A172 (cell line): ENCODE data around the gene UGT1A9. TPM values are rescaled to one million over a fixed set of nuclear protein-coding genes. Genes with fewer than 3 reads are reported as not detected.

Source experiments
- DNase-seq: peaks from one replicate; pipeline ENCODE4 v3.0.0-alpha.2; 2015; ENCODE audit warnings: low spot score
- total RNA-seq: library from RNA; depleted of rRNA; stranded (reverse); fragments of >200 nt; shearing (Covaris generic); gene quantifications from 2 replicates; pipeline ENCODE4 v1.2.3, GENCODE V29; 2014

Gene UGT1A9
- total RNA-seq, 1 experiment from 2014 or later: not detected

DNA sequence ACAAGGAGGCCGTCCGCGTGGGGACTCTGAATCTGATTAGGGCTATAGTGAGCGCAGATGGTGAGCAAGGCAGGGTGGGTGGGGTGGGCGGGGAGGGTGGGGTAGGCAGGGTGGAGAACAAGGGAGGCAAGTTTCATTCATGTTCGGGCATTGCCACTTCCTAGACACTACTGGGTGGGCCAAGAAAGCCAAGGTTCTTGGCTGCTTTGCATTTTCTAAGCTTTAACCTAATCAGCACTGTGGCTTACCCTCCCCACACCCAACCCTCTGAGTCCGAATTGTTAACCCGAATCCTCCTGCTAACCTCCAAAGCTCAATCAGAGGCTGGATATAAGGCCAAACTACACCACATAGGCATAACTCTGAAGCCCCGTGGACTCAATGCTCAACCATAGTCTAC lies 124.6 kb downstream of the UGT1A9 start:
- no peak for DNase-seq

DNA sequence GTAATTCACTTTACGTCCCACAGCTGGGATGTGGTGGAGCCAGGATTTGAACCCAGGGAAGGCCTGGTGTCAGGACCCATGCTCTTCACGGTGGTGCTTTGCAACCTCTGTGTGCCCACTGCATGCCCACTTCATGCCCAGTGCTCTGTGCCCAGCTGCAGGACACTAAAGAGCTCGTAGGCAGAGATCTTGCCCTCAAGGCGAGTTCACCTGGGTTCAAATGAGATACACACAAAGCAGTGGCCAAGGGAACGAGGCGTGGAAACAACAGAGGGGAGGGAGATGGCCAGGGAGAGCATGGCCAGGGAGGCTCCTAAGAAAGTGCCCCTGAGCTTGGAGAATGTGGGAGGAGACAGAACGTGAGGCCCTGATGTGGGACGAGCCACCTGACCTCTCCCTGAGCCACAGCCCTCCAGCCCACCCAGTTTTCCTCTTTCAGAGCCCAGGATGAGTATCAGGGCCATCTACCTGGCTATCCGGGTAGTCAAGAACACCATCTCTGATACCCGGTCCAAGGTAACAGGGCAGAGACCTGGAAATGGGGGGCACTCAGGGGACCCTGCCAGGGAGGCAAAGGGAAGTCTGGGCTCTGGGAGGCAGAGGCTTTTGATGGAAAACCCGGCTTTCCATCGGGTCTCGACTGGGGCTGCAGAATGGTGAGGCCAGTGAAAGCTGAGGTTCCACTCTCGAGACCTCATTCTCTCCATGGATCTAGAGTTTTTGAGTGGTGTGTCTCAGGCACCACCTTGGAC lies 126.8 kb downstream of the UGT1A9 start:
- DNase-seq: no peak

DNA sequence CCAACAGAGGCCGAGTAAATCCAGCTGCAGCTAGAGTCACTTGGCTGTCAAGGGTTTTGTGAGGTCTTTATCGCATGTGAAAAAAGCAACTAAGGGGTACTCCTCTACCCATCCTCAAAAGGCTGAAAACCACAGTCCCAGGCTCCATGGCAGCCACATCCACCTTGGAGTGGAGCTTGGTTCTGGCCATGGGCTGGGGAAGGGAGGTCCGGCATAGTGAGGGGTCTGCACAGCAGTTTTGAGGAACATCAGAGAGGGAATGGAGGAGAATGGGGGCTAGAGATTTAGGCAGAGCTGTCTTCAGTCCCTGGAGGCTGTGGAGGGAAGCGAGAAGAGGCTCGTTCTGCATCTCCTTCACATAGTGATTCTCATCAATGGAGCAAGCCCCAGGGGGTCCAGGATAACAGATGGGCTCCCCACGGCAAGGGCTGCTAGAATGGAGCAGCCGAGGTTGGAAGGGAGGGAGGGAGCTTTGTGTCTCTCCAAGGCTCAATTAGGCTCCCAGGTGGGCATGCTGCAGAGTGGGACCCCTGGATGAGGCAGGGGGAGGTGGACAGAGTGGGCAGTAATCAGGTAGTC lies 127.5 kb downstream of the UGT1A9 start:
- DNase-seq: no peak

DNA sequence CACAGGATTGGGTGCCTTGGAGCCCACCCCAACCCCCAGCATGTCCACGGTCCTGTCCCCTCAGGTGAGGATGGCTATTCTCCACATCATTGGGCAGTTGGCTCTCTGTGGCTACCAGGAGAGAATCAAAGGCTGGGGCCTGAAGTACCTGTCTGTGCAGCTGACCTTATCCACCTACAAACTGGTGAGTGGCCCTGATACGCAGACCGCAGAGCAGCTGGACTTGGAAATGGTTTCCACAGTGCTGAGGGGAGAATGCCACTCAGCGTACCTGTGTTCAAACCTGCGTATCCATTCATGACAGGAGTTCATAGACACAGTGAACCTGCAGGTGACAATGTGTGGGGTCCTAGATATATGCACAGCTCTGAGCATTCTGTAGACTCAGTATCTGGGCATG lies 128.0 kb downstream of the UGT1A9 start:
- no peak for DNase-seq

DNA sequence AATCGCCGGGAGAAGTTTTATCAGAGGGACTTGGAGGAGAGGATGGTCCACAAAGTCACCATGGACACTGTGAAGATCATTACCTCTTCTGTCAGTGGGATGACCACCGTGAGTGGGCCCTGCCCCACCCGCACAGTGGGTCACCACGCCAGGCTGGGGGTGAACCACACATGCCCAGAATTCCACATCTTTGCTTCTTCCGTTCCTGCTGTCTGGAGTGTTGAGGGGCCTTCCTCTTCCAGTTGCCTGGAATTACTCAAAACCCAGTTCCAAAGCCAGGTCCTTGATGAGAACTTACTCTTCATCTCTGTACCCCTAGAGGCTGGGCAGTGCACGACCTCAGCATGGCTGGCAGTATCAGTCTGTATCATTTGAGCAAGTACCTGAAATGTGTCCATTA lies 128.5 kb downstream of the UGT1A9 start:
- DNase-seq: no peak

DNA sequence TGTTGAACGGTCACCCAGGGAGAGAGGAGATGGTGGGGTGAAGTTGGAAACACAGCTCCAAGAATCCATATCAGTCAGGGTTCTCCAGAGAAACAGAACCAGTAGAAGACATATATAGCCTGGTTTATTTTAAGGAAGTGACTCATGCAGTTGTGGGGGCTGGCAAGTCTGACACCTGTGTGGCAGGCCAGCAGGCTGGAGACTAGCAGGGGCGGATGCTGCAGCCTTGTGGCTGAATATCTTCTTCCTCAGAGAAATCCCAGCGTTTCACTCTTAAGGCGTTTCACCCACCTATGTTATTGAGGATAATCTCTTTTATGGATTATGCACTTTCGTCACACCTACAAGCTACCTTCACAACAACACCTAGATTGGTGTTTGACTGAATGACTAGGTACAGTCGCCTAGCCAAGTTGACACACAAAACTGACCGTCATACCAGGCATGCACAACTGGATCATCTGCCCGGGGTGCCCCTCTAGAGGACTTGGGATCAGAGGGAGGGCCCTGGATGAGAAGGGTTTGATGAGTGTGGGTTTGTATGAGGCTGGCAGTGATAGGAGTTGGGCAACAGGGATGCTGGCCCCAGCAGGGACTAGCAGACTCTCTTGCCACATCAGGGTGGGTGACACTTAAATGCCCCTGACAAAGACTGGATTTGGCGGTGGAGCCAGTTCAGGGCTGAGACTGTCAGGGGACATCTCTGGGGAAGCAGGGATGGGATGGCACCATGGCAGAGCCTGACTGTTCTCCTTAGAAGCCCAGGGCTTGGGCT lies 129.8 kb downstream of the UGT1A9 start:
- peak; percentile 85 for DNase-seq

DNA sequence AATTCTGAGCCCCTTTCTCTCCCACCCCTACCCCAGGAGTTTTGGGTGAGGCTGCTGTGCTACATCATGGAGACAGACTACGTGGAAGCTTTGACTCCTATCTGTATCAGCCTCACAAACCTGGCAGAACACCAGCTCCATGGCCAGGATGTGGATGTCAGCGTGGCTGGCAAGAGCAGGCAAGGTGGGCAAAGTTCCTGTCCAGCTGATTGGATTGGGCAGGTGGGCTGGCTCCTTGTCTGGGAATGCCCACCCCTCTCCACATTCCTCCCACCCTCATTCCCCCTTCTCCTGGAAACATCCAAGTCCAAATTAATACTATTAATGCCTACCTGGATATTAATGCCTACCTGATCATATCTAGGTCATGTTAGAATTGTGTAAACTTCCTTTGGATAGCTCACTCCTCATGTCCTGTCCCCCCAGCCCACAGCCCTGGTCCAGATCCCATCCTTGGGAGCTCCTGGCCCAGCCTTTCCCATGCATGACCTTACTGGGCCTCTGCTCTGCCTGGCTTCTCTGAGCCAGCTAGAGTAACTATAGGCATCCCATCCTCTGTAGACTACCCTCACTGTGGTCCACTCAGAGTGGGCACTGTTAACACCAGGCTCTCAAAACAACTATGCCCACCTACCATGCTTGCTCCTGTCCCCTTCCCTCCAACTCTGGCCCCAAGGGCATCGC lies 130.6 kb downstream of the UGT1A9 start:
- no peak for DNase-seq

DNA sequence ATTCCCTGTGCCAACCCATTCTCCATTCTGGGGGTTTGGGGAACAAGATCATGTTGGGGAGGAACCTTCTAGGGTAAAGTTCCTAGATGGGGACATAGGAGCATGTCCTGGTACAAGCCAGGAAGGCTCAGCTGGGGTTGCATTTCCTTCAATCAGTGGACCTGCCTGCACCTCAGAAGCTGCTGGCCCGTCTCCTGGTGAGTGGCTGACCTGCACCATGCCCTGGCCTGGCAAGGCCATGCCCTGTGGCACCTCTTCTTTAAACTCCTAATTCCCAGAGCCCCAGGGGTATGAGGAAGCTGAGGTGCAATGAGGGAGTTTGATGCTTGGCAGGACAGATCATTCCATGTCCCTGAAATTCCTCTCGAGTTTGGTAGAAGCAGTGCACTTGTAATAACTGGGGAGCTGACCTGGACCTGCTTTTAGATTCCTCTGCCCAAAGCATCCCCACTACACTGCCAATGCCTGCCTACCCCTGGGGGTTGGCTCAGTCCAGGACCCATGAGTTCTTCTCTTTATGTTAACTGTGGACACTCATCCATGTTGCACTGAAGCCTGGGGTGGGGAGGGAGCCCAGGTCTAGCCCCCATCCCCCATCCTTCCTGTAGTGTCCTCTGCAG lies 131.7 kb downstream of the UGT1A9 start:
- DNase-seq: no peak

DNA sequence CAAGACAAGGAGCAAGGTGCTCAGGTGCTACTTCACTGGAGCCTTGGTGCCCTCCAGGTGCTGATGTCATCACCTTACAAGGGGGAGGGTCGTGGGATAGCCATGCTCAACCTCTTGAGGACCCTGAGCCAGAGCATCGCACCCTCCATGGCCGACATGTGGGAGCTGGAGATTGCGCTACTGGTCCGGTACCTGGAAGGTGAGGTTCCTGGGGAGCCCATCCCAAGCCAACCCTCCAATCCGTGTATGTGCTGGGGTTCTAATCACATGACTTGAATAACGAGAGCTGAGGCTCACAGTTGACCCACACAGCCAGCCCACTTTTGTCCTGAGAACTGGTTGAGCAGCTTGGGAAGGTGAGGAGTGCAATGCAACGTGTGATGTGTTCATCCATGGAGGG lies 132.3 kb downstream of the UGT1A9 start:
- DNase-seq: no peak

DNA sequence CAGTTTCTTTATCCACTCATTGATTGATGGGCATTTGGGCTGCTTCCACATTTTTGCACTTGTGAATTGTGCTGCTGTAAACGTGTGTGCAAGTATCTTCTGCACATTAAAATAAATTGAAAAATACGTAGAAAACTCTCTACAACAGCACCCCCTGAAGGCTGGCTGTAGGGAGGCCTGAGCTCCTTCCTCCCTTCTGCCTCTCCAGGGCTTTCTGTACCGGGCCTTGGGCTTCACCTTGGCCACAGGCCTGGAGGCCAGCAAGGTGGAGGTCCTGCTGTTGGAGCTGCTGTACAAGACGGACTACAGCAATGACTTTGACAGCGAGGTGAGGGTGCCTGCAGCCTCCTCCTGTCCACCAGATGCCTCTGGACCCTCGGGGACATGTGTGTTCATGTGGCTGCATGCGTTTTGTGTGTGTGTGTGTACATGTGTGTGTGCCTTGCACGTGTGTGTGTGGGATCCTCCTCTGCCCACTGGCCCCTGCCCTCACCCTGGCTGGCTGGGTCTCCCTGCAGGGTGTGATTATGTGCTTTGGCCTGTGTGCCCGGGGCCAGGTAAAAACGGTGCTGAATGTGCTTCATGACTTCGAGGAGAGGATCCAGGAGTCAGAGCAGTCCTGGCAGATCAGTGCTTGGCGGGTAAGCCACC lies 135.6 kb downstream of the UGT1A9 start:
- DNase-seq: no peak

DNA sequence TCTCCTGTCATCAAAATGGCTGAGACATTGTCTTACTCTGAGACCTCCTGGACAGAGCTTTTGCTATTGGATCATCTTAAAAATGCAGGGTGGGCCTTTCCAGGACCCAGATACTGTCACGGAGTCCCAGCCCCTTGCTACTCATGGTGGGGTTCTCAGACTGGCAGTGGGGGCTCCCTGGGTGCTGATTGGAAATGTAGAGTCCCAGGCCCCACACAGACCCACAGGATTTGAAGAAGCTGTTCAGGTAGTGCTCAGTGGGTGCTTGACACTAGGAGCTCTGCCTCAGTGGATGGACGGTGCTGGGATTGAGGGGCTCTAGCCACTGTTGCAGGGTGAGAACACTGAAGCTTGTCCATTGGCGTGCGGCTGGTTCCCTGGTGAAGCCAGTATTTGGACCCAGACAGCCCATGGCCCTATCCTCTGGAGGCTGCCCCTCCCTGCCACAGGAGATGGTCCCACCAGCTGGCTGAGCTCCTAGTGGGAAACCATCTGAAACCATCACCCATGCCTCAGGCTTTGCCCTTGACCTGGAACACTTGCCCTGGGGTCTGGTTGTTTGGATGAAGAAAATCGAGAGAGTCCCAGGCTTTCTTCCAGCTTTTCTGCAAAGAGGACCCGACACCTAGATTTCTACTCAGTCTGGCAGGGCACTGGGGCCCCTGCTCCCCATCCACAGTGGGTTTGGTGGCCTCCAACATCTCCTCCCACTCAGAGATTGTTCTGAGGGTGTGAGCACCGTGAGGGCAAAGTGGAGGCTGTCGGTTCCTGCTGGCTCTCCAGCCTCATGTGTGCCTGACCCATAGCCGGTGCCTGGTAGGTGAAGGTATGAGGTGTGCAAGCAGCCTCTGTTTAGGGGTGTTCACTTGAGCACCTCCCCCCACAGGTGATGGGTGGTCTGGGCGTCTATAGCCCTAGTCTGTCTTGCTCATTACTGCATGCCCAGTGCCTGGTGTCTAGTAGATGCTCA lies 136.6 kb downstream of the UGT1A9 start:
- no peak for DNase-seq

DNA sequence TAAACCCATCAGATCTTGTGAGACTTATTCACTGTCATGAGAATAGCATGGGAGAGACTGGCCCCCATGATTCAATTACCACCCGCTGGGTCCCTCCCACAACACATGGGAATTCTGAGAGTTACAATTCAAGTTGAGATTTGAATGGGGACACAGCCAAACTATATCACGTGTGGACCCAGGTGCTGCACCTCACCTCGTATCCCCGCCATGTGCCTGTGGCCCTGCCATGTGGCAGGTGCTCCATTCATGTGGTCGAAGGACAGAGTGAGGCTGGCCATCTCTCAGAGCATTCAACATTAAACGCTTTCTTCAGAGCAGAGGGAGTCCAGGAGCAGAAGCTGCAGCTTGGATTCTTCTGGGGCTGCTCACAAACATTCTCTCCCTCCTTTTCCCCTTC lies 138.7 kb downstream of the UGT1A9 start:
- DNase-seq: no peak

DNA sequence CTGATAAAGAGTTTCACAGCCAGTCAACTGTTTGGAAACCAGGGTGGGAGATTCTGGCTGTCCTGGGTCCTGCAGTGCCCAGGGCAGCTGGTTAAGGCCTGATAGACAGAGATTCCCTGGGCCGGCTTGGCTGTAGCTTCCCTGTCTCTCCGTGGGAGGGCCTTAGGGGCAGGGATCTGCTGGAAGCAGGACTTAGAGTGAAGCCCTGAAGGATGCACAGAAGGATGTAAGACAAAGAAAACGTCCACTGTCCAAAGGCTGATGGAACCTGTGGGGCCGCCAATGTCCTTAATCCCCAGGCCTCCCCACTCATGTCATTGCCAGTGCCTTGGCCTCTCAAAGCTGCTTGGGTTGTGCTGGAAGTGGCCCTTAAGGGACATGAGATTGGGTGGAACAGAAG lies 139.4 kb downstream of the UGT1A9 start:
- DNase-seq: no peak

DNA sequence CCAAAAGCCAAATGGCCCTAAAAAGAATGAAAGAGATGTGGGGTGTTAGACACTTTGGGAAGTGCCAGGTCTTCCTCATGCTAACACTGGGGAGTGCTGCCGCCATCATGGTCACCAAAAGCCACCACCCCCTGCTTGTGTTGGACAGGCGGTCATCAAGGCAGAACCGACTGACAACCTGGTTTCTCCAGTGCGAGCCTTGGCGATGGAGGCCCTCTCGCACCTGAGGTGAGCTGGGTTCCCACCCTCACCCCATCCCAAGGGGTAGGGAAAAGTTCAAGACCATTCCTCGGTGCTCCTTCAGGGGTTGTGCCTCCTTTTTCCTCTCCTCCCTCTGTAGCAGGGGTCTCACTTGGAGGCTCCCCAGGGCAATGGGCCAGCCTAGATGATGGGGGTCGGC lies 140.0 kb downstream of the UGT1A9 start:
- no peak for DNase-seq

DNA sequence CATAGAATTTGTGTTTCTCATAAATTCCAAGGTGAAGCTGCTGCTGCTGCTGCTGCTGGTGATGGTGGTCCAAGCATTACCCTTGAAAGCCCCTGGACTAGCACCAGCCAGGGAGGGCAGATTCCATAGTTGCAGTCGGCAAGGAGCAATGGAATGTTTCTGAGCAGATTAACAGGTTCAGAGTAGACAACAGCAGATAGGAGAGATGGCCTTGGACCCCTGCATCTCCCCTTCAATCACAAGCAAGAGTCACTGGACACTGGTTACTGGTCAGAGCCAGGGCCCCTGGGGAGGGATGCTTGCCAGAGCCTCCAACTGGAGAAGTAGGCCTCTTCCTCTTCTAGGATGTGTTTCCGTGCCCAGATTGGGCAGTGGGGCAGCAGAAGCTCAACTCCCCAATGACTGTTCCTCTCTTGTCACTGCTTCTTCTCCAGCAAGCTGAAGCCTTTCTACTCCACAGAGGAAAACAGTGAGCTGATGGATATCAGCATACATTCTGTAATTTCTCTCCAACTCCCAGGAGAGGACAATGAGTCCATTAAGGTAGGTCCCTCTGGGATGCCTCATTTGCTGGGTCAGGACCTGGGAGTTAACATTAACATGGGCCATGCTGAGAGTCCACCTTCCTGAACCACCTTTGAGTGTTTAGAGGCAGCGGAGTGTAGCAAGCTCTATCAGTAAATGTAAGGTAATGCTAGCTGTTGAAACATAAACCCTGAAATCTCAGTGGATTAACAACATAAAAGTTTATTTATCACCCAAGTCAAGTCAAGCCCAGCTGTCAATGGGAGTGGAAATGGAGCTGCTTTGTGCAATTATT lies 141.7 kb downstream of the UGT1A9 start:
- no peak for DNase-seq

DNA sequence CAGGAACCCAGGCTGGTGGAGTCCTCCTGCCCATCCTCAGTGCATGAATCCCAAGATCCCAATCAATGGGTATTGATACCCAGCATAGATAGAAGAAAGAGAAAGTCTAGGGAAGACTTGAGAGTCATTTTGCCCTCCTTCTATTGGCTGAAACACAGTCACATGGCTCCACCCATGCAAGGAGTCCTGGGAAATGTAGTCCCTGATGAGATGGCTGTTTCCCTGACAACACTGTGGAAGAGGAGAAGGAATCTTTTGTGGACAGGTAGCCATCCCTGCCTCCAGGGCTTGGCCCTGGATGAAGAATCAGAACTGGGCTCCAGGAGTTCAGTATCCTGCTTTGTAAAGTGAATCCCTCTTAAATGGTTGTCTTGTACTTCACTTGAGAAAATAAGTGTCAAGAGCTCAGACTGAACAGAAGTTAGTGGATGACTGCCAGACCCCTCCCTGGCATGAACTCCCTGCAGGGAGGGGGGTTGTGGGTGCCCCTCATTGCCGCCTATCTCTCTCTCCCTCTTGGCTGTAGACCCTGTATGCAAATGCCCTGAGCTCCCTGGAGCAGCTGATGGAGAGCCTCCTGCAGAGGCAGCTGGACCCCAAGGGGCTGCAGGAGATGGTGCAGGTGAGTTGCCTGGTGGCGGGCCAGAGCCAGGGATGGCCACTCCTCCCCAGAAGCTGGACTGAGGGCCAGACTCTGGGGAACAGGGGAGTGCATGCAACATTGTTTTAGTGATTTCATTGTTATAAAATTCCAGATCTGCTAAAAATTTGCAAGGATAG lies 142.5 kb downstream of the UGT1A9 start:
- DNase-seq: no peak

DNA sequence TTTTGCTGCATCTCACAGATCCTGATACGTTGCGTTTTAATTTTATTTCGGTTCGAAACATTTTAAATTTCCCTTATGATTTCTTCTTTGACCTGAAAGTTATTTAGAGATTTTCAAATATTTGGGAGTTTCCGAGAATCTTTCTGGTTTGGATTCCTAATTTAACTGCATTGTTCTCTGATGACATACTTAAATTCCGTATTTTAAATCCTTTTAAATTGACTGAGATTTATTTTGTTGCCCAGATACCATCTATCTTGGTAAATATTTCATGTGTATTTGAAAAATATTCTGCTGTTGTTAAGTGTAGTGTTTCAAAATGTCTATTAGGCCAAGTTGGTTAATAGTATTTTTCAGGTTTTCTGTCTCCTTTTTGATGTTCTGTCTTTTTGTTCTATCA lies 144.2 kb downstream of the UGT1A9 start:
- DNase-seq: peak; percentile 23

DNA sequence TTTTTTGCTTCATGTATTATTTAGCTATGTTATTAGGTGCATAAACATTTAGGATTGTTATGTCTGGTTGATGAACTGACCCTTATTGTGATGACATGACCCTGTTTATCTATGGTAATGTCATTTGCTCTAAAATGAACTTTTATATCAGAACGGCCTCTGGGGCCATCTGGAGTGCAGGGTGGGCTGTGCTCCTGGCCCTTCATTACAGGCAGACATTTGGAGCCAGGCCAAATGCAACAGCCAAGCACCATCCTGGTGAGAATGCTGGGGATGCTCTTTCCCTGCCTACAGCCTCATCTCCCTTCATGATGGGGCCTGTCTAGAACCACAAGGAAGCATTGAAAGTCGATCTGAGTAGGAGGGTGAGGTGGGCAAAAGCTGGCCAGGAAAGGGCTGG lies 144.6 kb downstream of the UGT1A9 start:
- DNase-seq: no peak

DNA sequence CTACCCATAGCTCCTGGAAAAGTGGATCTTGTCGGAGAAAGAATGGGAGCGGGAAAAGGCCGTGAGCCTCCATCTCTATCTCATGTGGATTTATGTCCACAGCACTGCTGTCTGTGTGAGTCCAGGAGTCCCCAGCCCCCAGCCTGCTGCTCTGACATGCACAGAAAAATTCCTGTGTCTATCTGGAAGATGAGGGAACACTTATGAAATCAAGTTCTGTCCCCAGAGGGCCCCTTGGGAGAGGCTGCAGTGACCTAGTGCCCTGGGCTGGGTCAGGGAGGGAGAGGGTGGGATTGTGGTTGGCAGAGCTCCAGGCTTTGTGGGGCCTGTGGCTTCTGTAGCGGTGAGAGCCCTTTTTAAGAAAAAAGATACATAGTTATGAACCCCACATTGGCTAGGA lies 145.1 kb downstream of the UGT1A9 start:
- DNase-seq: peak; percentile 14
